ENCODE measurements around the gene LPP. TPM values are rescaled to one million over a fixed set of nuclear protein-coding genes. Genes with fewer than 3 reads are reported as not detected.

Gene LPP
- polyA plus RNA-seq, 2 of the 4 experiments (the other 2 are of a cell fraction): 11.0 to 30.8 TPM

DNA sequence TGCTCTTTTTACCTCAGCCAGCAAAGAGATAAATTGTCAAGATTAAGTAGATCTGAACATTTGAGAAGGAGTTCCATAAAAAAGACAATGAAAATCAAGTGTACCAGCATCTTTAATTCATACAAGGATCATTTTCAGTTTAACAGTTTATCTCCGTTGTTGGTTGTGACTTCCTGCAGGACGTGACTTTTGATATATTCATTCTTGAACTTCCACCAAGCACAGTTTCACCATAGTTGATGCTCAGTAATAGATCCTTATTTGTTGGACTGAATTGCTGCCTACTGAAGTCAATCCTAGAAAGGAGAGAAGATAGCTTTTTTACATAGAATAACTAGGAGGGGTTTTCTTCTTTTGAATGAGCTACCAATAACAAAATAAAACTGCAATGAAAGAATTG is 408.2 kb downstream of the LPP start:
- Histone ChIP-seq H3K4me2 (no peak overlapping the region), H3K4me3 (no peak overlapping the region), H3K27ac (no peak overlapping the region), H3K4me1 (peaks cover 22% of the 10 kb centered on the region), H3K9me3 (no peaks in the 10 kb centered on the region)
- no peak for DNase-seq (ENCODE audit: low read depth in 1 of 2, low spot score in 1 of 2)
- WGBS (ENCODE audit: missing lambda C conversion rate): 94% methylated on average over 2 of the region's 2 CpGs
- FAIRE-seq: no peak
- POLR2A ChIA-PET: no interaction called here
- no peak for TF ChIP-seq MAFK (IDR thresholded peaks at IDR 0.05; ENCODE audit: partially characterized antibody)
- no peak for ATAC-seq
- CTCF ChIA-PET: no interaction called here

DNA sequence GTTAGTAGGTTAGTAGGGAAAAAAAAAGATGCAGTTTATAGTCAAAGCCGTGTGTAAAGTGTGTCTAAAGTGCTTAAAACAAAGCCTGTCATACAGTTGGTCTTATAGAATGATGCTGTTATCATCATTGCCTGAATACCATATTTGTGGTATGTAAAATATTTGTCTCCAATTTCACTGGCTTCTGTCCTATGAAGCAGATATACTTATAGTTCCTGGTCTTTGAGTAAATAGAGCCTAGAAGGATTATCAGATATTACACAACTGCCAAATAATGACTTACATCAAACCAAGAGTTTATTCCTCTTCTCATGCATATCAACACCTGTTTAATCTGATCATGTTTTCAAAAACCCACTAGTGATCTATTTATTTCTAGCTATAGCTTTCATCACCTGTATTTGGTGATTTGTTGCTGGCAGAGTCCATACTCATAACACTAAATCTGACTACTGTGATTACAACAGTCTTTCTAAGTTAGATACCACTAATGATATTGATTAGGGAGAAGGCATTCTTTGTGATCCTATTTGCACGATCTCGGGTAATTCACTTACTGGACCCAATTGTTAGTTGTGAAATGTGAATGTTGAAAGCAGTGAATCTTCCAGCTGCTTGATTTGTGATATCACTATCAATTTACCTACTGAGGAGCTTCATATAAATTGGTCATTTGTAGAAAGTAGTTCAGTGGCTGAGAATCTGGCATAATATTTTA is 413.7 kb downstream of the LPP start:
- TF ChIP-seq, protein P1, sequence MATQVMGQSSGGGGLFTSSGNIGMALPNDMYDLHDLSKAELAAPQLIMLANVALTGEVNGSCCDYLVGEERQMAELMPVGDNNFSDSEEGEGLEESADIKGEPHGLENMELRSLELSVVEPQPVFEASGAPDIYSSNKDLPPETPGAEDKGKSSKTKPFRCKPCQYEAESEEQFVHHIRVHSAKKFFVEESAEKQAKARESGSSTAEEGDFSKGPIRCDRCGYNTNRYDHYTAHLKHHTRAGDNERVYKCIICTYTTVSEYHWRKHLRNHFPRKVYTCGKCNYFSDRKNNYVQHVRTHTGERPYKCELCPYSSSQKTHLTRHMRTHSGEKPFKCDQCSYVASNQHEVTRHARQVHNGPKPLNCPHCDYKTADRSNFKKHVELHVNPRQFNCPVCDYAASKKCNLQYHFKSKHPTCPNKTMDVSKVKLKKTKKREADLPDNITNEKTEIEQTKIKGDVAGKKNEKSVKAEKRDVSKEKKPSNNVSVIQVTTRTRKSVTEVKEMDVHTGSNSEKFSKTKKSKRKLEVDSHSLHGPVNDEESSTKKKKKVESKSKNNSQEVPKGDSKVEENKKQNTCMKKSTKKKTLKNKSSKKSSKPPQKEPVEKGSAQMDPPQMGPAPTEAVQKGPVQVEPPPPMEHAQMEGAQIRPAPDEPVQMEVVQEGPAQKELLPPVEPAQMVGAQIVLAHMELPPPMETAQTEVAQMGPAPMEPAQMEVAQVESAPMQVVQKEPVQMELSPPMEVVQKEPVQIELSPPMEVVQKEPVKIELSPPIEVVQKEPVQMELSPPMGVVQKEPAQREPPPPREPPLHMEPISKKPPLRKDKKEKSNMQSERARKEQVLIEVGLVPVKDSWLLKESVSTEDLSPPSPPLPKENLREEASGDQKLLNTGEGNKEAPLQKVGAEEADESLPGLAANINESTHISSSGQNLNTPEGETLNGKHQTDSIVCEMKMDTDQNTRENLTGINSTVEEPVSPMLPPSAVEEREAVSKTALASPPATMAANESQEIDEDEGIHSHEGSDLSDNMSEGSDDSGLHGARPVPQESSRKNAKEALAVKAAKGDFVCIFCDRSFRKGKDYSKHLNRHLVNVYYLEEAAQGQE (IDR thresholded peaks at IDR 0.05): no peak
- TF ChIP-seq POLR2AphosphoS2 (conservative IDR thresholded peaks at IDR 0.05; ENCODE audit: low read length) (no peak), EP300 (IDR thresholded peaks at IDR 0.05) (no peak), MYC (IDR thresholded peaks at IDR 0.05; ENCODE audit: borderline replicate concordance, low read length) (no peak), EHF (CRISPR knock-in tag; IDR thresholded peaks at IDR 0.05) (no peak), CBX2 (IDR thresholded peaks at IDR 0.05; ENCODE audit: borderline replicate concordance, low read depth) (no peak), BHLHE40 (IDR thresholded peaks at IDR 0.05; ENCODE audit: low read depth, low read length) (no peak), POLR2A (IDR thresholded peaks at IDR 0.05; ENCODE audit: low read length) (no peak), HOXB5 (CRISPR knock-in tag; IDR thresholded peaks at IDR 0.05) (no peak), CBX8 (IDR thresholded peaks at IDR 0.05) (no peak), RAD21 (conservative IDR thresholded peaks at IDR 0.05 in 1 of 2, IDR thresholded peaks at IDR 0.05 in 1 of 2) (no peak), SMC3 (IDR thresholded peaks at IDR 0.05) (no peak)
- TF ChIP-seq, protein P2, sequence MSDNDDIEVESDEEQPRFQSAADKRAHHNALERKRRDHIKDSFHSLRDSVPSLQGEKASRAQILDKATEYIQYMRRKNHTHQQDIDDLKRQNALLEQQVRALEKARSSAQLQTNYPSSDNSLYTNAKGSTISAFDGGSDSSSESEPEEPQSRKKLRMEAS (IDR thresholded peaks at IDR 0.05): no peak
- TF ChIP-seq, protein P3, sequence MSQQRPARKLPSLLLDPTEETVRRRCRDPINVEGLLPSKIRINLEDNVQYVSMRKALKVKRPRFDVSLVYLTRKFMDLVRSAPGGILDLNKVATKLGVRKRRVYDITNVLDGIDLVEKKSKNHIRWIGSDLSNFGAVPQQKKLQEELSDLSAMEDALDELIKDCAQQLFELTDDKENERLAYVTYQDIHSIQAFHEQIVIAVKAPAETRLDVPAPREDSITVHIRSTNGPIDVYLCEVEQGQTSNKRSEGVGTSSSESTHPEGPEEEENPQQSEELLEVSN (IDR thresholded peaks at IDR 0.05; ENCODE audit: borderline replicate concordance, low read depth): no peak
- TF ChIP-seq, protein P4, sequence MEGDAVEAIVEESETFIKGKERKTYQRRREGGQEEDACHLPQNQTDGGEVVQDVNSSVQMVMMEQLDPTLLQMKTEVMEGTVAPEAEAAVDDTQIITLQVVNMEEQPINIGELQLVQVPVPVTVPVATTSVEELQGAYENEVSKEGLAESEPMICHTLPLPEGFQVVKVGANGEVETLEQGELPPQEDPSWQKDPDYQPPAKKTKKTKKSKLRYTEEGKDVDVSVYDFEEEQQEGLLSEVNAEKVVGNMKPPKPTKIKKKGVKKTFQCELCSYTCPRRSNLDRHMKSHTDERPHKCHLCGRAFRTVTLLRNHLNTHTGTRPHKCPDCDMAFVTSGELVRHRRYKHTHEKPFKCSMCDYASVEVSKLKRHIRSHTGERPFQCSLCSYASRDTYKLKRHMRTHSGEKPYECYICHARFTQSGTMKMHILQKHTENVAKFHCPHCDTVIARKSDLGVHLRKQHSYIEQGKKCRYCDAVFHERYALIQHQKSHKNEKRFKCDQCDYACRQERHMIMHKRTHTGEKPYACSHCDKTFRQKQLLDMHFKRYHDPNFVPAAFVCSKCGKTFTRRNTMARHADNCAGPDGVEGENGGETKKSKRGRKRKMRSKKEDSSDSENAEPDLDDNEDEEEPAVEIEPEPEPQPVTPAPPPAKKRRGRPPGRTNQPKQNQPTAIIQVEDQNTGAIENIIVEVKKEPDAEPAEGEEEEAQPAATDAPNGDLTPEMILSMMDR (IDR thresholded peaks at IDR 0.05): no peak
- TF ChIP-seq, protein P5, sequence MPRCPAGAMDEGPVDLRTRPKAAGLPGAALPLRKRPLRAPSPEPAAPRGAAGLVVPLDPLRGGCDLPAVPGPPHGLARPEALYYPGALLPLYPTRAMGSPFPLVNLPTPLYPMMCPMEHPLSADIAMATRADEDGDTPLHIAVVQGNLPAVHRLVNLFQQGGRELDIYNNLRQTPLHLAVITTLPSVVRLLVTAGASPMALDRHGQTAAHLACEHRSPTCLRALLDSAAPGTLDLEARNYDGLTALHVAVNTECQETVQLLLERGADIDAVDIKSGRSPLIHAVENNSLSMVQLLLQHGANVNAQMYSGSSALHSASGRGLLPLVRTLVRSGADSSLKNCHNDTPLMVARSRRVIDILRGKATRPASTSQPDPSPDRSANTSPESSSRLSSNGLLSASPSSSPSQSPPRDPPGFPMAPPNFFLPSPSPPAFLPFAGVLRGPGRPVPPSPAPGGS (IDR thresholded peaks at IDR 0.05): no peak
- TF ChIP-seq, protein P6, sequence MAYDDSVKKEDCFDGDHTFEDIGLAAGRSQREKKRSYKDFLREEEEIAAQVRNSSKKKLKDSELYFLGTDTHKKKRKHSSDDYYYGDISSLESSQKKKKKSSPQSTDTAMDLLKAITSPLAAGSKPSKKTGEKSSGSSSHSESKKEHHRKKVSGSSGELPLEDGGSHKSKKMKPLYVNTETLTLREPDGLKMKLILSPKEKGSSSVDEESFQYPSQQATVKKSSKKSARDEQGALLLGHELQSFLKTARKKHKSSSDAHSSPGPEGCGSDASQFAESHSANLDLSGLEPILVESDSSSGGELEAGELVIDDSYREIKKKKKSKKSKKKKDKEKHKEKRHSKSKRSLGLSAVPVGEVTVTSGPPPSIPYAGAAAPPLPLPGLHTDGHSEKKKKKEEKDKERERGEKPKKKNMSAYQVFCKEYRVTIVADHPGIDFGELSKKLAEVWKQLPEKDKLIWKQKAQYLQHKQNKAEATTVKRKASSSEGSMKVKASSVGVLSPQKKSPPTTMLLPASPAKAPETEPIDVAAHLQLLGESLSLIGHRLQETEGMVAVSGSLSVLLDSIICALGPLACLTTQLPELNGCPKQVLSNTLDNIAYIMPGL (CRISPR knock-in tag; IDR thresholded peaks at IDR 0.05; ENCODE audit: borderline replicate concordance): no peak
- Histone ChIP-seq H3K27ac (no peak overlapping the region), H3K4me3 (no peak overlapping the region), H3K4me1 (peaks cover 9% of the 10 kb centered on the region), H3K4me2 (0 out of 3 replicates have a peak overlapping the region, but pooled peaks have one; percentile 5), H3K9me3 (no peaks in the 10 kb centered on the region)
- DNase-seq (ENCODE audit: low read depth in 1 of 2, low spot score in 1 of 2) (no peak), ATAC-seq (no peak), FAIRE-seq (no peak)
- POLR2A ChIA-PET: no interaction called here
- WGBS (ENCODE audit: missing lambda C conversion rate): 77% methylated on average over 3 of the region's 3 CpGs
- CTCF ChIA-PET: no interaction called here
